Ovary (tissue), 3 donors: ENCODE measurements around the gene SH3PXD2A.

Experiments
- POLR2A ChIP-seq: fragments of 450-650 bp; IDR thresholded peaks from one replicate; pipeline ENCODE4 v1.6.1; 2017; ENCODE audit warnings: antibody characterized with exemption, mild to moderate bottlenecking, moderate library complexity
- TF ChIP-seq, protein P1 (sequence below), 3 donors: fragments of 450-650 bp in 2 of 3; fragments of 200-600 bp in 1 of 3; IDR thresholded peaks; one replicate each; pipeline versions ENCODE4 v1.5.1 to v1.8.0; 2016 to 2022; ENCODE audit warnings: antibody characterized with exemption in 3 of 3, mild to moderate bottlenecking in 1 of 3
- donor health status: DM: no; HTN: no; CAD: no.

DNA sequence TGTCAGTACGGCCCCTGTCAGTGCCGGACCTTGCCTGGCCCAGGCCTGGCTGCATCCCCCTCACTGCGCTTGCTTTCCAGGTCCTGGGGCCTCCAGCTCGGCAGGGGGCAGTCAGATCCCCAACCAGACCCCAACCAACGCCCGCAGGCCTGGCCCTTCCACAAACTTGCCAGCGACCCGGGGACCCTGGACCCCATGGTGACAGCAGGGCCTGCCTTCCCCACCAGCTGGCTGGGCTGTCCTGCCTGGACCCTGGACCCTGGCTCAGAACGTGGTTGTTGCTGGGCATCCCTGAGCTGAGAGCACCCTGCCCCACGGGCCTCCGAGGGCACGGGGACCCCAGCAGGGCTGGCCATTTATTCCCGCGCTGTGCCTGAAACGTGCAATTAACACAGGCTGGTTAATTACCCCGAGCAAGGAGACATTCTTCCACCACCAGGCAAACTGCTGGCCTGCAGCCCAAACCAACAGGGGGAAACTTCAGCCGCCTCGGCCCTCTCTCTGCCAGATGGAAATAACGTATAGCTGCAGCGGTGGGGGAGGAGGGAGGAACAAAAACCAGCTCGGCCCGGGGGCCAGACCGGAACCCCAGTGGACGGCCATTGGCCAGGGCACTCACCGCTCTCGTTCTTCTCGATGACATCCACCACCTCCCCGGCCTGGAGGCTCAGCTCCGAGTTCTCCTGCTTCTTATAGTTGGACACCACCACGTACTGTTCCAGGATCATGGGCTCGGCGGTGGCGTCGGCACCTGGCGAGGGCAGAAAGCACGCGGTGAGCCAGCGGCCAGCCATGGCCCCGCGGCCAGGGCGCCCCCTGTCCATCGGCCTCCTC, 194.8 kb downstream of the SH3PXD2A start:
- TF ChIP-seq, protein P1, sequence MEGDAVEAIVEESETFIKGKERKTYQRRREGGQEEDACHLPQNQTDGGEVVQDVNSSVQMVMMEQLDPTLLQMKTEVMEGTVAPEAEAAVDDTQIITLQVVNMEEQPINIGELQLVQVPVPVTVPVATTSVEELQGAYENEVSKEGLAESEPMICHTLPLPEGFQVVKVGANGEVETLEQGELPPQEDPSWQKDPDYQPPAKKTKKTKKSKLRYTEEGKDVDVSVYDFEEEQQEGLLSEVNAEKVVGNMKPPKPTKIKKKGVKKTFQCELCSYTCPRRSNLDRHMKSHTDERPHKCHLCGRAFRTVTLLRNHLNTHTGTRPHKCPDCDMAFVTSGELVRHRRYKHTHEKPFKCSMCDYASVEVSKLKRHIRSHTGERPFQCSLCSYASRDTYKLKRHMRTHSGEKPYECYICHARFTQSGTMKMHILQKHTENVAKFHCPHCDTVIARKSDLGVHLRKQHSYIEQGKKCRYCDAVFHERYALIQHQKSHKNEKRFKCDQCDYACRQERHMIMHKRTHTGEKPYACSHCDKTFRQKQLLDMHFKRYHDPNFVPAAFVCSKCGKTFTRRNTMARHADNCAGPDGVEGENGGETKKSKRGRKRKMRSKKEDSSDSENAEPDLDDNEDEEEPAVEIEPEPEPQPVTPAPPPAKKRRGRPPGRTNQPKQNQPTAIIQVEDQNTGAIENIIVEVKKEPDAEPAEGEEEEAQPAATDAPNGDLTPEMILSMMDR (IDR thresholded peaks at IDR 0.05): peak in 1 of 3 donors; percentile 4
- TF ChIP-seq POLR2A: peak; percentile 12
